IPS DF 6.9 (cell line): Measurements from ENCODE around the gene FAR2.

ENCODE experiments used
- DNase-seq: peaks from one replicate; pipeline ENCODE4 v3.0.0-alpha.2; 2013; ENCODE audit warnings: low read depth, low spot score
- H3K27ac ChIP-seq: one replicate; pipeline ENCODE4 v1.5.1; 2013; ENCODE audit warnings: low read length, control low read depth
- H3K27me3 ChIP-seq: 2 replicates; pipeline ENCODE4 v1.6.1; 2013; ENCODE audit warnings: mild to moderate bottlenecking, low read length; ENCODE audit not compliant: control insufficient read depth, insufficient read depth
- H3K36me3 ChIP-seq: 2 replicates; pipeline ENCODE4 v1.6.1; 2013; ENCODE audit warnings: low read length; ENCODE audit not compliant: control insufficient read depth, insufficient read depth
- H3K4me1 ChIP-seq: 2 replicates; pipeline ENCODE4 v1.6.1; 2013; ENCODE audit warnings: low read length; ENCODE audit not compliant: control insufficient read depth, insufficient read depth
- H3K4me3 ChIP-seq: 2 replicates; pipeline ENCODE4 v1.5.1; 2013; ENCODE audit warnings: mild to moderate bottlenecking, low read length
- H3K9me3 ChIP-seq: 2 replicates; pipeline ENCODE4 v1.6.1; 2013; ENCODE audit warnings: low read length, inconsistent platforms; ENCODE audit not compliant: control insufficient read depth, insufficient read depth
- WGBS: extraction: QIAGEN DNeasy Blood & Tissue Kit; methylation state at CpG from one replicate; pipeline ENCODE4 v1.1.7; 2013; ENCODE audit warnings: mixed read lengths, missing lambda C conversion rate; ENCODE audit not compliant: insufficient read length, insufficient coverage; 5-methylcytosine and 5-hydroxymethylcytosine counted together

The FAR2 gene

DNA sequence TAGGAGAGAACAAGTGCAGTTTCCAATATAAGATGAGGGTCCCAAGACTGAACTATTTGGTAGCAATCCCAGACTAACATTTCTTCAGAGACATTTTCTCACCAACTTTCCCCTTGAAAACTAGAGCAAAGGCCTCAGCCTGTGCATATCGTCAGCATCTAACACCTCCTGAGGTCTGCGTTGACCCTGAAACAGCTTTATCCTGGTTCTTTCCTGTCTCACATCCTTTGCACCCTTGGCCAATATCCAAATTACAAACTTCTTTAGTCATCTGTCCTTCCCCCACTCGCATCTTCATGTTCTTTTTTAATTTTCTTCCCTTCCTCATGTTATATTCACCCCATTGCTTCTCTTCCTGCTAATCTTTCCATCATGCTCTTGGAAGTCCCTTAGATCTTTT, 83.0 kb downstream of the FAR2 start:
- Histone ChIP-seq H3K27ac (no peak overlapping the region), H3K9me3 (no peaks in the 10 kb centered on the region; the same call in 1 of the 2 replicates), H3K4me3 (no peak overlapping the region), H3K36me3 (no peaks in the 10 kb centered on the region), H3K27me3 (no peaks in the 10 kb centered on the region), H3K4me1 (no peaks in the 10 kb centered on the region; the same call in 1 of the 2 replicates)
- DNase-seq: no peak
- no CpG with 5 or more reads among the region's 3 CpGs for whole genome bisulfite sequencing

DNA sequence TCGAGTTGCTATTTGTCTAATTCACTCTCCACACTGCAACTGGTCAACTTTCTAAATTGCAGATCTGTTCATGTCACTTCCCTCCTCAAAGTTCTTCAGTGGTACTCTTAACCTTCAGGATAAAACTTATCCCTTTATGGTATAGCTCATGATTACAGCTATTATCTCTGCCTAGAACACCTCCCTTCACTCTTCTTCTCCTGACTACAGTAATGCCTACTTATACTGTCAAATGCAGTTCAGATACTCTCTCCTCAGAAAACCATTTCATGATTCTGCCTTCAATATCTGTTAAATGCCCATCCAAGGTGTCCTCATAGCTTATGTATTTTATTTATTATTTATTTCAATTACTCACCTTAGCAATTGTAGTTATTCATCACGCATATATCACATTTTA, 85.5 kb downstream of the FAR2 start:
- WGBS: no CpG with 5 or more reads among the region's 2 CpGs
- DNase-seq: no peak

DNA sequence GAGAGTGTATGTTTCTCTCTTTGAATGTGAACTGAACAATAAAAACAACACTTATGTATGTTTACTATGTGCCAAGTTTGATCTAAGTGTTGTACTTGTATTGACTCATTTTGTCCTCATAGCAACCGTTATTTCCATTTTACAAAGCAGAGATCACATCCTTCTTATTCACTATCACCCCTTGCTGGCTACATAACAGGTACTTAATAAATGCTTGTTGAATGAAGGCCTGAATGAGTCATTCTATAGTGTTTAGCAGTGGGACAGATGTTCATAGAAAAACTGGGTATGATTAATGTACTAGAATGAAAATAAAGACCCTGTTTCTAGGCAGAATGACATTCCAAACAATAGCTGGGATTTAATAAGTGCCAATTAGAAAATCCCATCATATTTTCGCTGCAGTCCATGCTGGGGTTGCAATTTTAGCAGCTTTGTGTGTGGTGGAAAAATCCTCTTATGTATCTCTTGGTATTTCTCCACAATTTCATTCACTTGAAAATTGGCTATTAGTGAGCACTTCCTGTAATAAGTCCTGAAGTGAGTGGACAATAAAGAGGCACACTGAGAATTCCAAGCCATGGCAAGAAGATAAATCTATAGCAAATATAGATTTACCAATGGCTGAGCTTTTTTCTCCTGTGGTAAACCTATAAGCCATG, 86.0 kb downstream of the FAR2 start:
- no peaks in the 10 kb centered on the region for H3K36me3 ChIP-seq
- no peaks in the 10 kb centered on the region for H3K4me1 ChIP-seq
- H3K4me3 ChIP-seq: no peak overlapping the region
- H3K27ac ChIP-seq: no peak overlapping the region
- DNase-seq: no peak
- H3K9me3 ChIP-seq: no peaks in the 10 kb centered on the region; the same call in 1 of the 2 replicates
- H3K27me3 ChIP-seq: no peaks in the 10 kb centered on the region
- no CpG with 5 or more reads among the region's 2 CpGs for WGBS

More for the DNA sequence above, 85.5 kb downstream of the FAR2 start:
- no peaks in the 10 kb centered on the region for H3K27me3 ChIP-seq
- H3K9me3 ChIP-seq: no peaks in the 10 kb centered on the region; the same call in 1 of the 2 replicates
- H3K4me1 ChIP-seq: no peaks in the 10 kb centered on the region
- no peak overlapping the region for H3K4me3 ChIP-seq
- no peaks in the 10 kb centered on the region for H3K36me3 ChIP-seq
- no peak overlapping the region for H3K27ac ChIP-seq

DNA sequence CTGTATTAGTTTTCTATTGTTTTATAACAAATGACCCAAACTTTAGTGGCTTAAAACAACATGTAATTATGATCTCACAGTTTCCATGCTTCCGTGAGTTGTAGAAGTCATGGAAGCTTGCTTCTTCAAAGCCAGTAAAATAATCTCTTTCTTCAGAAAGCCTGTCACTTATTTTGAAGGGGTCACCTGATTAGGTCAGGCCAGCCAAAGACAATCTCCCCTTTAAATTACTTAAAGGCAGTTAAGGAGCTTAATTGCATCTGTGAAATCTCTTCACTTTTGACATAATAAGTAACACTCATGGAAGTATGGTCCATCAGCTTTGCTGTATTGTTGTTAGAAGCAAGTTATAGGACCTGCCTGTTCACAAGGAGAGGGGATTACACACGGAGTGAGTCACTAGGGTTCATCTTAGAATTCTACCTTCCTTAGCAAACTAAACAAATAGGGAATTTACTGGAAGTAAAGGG, 89.8 kb downstream of the FAR2 start:
- Histone ChIP-seq H3K4me1 (peaks cover 6% of the 10 kb centered on the region; the same call in 1 of the 2 replicates), H3K4me3 (no peak overlapping the region), H3K9me3 (no peaks in the 10 kb centered on the region), H3K27me3 (no peaks in the 10 kb centered on the region), H3K27ac (no peak overlapping the region), H3K36me3 (no peaks in the 10 kb centered on the region)
- no peak for DNase-seq
- no CpG with 5 or more reads among the region's 2 CpGs for WGBS

DNA sequence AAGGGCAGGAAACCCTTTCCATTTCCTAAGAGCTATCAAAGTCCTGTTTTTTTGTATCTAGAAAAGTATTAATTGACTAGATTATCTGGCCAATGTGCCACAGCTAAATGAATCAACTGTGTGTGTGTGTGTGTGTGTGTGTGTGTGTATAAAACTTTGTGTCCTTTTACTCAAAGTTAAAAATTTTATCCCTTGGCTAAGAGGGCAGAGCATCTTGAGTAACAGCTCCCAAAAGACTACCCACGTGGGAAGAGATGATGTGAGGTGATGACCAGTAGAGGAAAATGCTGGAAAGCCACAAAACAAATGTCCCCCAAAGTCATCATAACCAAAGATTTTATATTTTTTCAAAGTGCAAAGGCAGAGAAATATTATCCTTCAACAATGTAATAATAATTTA, 90.3 kb downstream of the FAR2 start:
- no peak for DNase-seq
- Histone ChIP-seq H3K27ac (no peak overlapping the region), H3K9me3 (no peaks in the 10 kb centered on the region), H3K27me3 (no peaks in the 10 kb centered on the region), H3K4me1 (peaks cover 6% of the 10 kb centered on the region; the same call in 1 of the 2 replicates), H3K36me3 (no peaks in the 10 kb centered on the region), H3K4me3 (no peak overlapping the region)
- WGBS: no CpG with 5 or more reads among the region's 1 CpG

DNA sequence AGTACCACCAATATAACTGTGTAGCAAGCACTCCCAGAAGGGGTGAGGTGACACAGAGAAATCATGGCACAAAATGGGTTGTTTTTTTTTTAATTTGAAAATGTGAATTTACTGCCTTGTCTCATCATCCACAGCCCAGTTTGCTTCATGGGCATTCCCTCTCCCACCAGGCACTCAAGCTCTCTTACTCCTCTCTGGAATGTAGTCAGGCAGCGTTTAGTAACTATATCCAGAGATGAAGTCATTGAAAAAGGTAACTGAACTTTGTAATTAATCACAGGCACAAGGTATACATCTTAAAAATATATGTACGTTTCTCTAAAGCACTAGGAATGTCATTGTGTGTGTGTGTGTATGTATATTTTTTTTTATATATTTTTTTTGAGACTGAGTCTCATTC, 91.4 kb downstream of the FAR2 start:
- Histone ChIP-seq H3K9me3 (no peaks in the 10 kb centered on the region), H3K4me1 (peaks cover 6% of the 10 kb centered on the region; the same call in 1 of the 2 replicates), H3K4me3 (no peak overlapping the region)

DNA sequence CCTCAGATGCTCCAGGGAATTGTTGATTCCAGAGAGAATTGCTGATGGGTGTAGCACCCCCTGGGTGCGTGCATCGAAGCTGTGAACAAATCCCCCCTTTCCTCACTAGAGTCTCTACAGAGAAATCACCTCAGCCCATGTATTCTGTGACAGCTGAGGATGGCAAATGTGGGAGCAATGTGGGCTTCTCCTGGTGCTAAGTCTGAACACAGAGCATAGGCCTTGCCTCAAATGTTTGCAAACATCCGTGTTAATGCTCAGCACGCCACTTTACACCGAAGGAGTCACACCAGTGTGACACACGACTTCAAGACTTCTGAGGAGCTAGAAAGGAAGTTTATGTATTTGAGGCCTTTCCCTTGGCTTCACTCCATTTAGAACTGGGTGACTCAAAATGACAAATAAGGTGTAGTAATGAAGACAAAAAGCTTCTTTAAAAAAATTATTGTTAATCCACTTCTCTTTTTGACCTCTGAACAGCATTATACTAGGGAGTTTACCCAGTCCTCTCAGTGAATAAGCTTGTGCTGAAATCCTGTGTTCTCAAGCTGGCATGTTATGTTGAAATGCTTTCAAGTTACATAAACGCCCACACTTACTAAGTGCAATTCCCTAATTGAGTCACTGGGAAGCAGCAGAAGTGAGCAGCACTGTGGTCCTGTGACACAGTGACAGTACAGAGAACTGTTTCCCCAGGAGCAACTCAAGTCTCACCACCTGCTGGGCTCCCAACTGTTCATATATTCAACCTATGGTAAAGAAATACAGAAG, 92.9 kb downstream of the FAR2 start:
- no peak overlapping the region for H3K27ac ChIP-seq

More for the DNA sequence above, 91.4 kb downstream of the FAR2 start:
- Histone ChIP-seq H3K36me3 (no peaks in the 10 kb centered on the region), H3K27ac (no peak overlapping the region), H3K27me3 (no peaks in the 10 kb centered on the region)
- no CpG with 5 or more reads among the region's 2 CpGs for WGBS
- no peak for DNase-seq

DNA sequence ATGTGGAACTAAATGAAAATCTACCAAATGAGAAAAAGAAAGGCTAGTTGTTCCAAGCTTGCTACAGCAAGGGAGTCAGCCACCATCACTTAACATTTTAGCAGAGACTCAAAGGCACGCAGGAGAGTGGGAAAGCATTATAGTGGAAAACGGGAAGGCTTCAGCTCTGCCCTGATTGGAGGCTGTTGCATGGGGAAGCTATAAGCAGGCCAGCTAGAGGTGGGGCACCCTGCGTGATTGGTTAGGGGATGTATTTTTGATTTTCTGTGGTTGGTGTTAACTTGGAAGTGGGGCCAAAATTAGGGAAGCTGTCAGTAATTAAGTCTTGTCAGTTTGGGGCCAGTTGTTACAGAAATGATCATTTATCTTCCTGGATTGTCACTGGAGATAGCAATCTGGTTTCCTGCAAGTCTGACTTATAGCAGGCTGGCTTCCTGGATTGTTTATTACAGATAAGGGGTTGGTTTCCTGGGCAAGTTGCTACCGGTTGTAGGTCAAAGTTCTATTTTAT, 93.9 kb downstream of the FAR2 start:
- DNase-seq: no peak
- H3K4me1 ChIP-seq: peaks cover 6% of the 10 kb centered on the region; the same call in 1 of the 2 replicates
- no CpG with 5 or more reads among the region's 4 CpGs for WGBS

More for the DNA sequence above, 92.9 kb downstream of the FAR2 start:
- no CpG with 5 or more reads among the region's 7 CpGs for WGBS
- no peaks in the 10 kb centered on the region for H3K27me3 ChIP-seq
- no peak for DNase-seq
- peaks cover 6% of the 10 kb centered on the region; the same call in 1 of the 2 replicates for H3K4me1 ChIP-seq
- no peak overlapping the region for H3K4me3 ChIP-seq
- H3K9me3 ChIP-seq: no peaks in the 10 kb centered on the region
- no peaks in the 10 kb centered on the region for H3K36me3 ChIP-seq

DNA sequence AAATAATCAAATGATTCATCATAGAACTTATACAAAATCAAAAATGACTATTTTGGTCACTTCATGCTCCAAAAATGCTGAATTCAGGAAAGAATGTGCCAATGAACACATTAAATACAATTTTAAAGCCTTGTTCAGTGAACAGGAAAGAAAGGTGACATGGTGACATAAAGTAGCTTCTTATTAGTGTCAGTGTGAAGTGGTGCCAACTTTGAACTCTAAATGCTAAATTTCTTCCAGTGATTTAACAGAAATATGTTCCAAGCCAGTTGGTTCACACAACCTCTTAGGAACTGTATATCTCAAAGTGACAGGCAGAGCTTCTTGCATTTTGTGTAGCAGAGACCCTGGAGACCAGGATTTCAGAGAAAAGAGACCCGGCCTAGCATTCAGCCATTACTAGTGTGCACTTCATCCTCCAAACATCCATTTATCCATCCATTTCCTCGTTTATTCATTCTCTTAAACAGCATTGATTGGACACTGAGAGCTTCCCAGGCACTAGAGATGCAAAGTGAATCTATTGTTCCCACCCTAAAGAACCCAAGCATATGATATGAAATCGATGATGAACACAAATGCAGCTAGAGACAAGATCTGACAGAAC, 95.2 kb downstream of the FAR2 start:
- no peak overlapping the region for H3K27ac ChIP-seq
- WGBS: no CpG with 5 or more reads among the region's 3 CpGs

More for the DNA sequence above, 93.9 kb downstream of the FAR2 start:
- no peaks in the 10 kb centered on the region for H3K36me3 ChIP-seq
- H3K9me3 ChIP-seq: no peaks in the 10 kb centered on the region
- no peak overlapping the region for H3K27ac ChIP-seq
- no peaks in the 10 kb centered on the region for H3K27me3 ChIP-seq
- H3K4me3 ChIP-seq: no peak overlapping the region

DNA sequence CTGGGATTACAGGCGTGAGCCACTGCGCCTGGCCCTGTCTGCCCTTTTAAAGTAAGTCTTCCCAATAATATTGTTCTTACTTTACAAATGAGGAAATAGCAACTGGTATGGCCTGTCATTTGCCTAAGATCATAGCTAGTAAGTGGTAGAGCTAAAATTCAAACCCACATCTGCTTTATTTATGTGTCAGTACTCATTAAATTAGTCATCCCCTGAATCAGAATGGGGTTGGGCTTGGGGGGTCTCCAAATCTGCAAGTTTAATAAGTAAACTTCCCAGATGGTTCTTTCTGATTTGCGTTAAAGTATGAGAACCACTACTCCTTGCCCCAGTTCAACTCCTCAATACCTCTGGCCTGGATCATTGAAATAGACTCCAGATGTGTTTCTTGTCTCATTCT, 96.2 kb downstream of the FAR2 start:
- no peak for DNase-seq
- no peak overlapping the region for H3K27ac ChIP-seq
- no peaks in the 10 kb centered on the region for H3K9me3 ChIP-seq
- H3K36me3 ChIP-seq: no peaks in the 10 kb centered on the region
- H3K4me1 ChIP-seq: peaks cover 6% of the 10 kb centered on the region; the same call in 1 of the 2 replicates
- no peak overlapping the region for H3K4me3 ChIP-seq
- H3K27me3 ChIP-seq: no peaks in the 10 kb centered on the region
- WGBS: no CpG with 5 or more reads among the region's 3 CpGs

More for the DNA sequence above, 95.2 kb downstream of the FAR2 start:
- H3K9me3 ChIP-seq: no peaks in the 10 kb centered on the region
- H3K4me1 ChIP-seq: peaks cover 6% of the 10 kb centered on the region; the same call in 1 of the 2 replicates
- no peak for DNase-seq
- H3K4me3 ChIP-seq: no peak overlapping the region
- no peaks in the 10 kb centered on the region for H3K36me3 ChIP-seq
- H3K27me3 ChIP-seq: no peaks in the 10 kb centered on the region
